Sigmoid colon (tissue), 7 donors: Measurements from ENCODE around the gene IFI35. TPM values are rescaled to one million over a fixed set of nuclear protein-coding genes. Genes with fewer than 3 reads are reported as not detected.

Experiments used
- DNase-seq: peaks from one replicate; pipeline ENCODE4 v3.0.0-alpha.2; 2019
- H3K27ac ChIP-seq, 4 donors: fragments of 200-600 bp; sonication (generic); one replicate each; pipeline ENCODE4 v1.5.1; 2016 to 2019; ENCODE audit warnings: mild to moderate bottlenecking in 1 of 4
- H3K27me3 ChIP-seq, 3 donors: fragments of 200-600 bp; sonication (generic); one replicate each; pipeline ENCODE4 v1.5.1; 2019; ENCODE audit warnings: mild to moderate bottlenecking in 1 of 3
- H3K36me3 ChIP-seq, 4 donors: fragments of 200-600 bp; sonication (generic); one replicate each; pipeline ENCODE4 v1.5.1; 2016 to 2019
- H3K4me1 ChIP-seq, 4 donors: fragments of 200-600 bp; sonication (generic); one replicate each; pipeline ENCODE4 v1.5.1; 2017 to 2019
- H3K4me3 ChIP-seq, 4 donors: fragments of 200-600 bp; sonication (generic); one replicate each; pipeline ENCODE4 v1.5.1; 2017 to 2019; ENCODE audit warnings: mild to moderate bottlenecking in 2 of 4, moderate library complexity in 1 of 4
- H3K9me3 ChIP-seq, 4 donors: fragments of 200-600 bp in 3 of 4; sonication (generic) in 3 of 4; one replicate each; pipeline versions ENCODE4 v1.5.1 to v1.6.1; 2013 to 2019
- EP300 ChIP-seq, 4 donors: sonication (generic); formaldehyde crosslinking; IDR thresholded peaks; one replicate each; pipeline ENCODE4 v1.6.1; 2017; ENCODE audit warnings: antibody characterized with exemption in 4 of 4
- POLR2A ChIP-seq, 2 donors: fragments of 450-650 bp; IDR thresholded peaks; one replicate each; pipeline ENCODE4 v1.6.1; 2016; ENCODE audit warnings: antibody characterized with exemption in 2 of 2, mild to moderate bottlenecking in 2 of 2, moderate library complexity in 2 of 2
- POLR2AphosphoS5 ChIP-seq, 4 donors: sonication (generic); formaldehyde crosslinking; IDR thresholded peaks; one replicate each; pipeline ENCODE4 v1.6.1; 2017; ENCODE audit warnings: antibody characterized with exemption in 4 of 4
- WGBS, 2 donors: extraction: QIAGEN DNeasy Blood & Tissue Kit; methylation state at CpG; one replicate each; pipeline ENCODE4 v1.1.7; 2013; 5-methylcytosine and 5-hydroxymethylcytosine counted together
- intact Hi-C: fragments of 100-400 bp; cut with DNase I; formaldehyde crosslinking; loops from one replicate; pipeline ENCODE4 v1.15.1; 2023
- polyA plus RNA-seq, 3 donors: library from polyadenylated mRNA; stranded (reverse); fragments of 200-250 nt; gene quantifications; one replicate each; pipeline ENCODE4 v1.2.3, GENCODE V29; 2013
- total RNA-seq, 4 donors: library from RNA; depleted of rRNA; stranded (reverse); fragments of >200 nt; gene quantifications; one replicate each; pipeline ENCODE4 v1.1.0, GENCODE V29; 2016
- TF ChIP-seq, protein P1 (sequence below), 4 experiments: fragments of 450-650 bp in 3 of 4; fragments of 200-600 bp in 1 of 4; IDR thresholded peaks; one replicate each; pipeline ENCODE4 v1.5.1; 2016 to 2019; ENCODE audit warnings: antibody characterized with exemption in 4 of 4, mild to moderate bottlenecking in 3 of 4, moderate library complexity in 2 of 4
- donor health status: healthy with polysubstance abuse.
- donor health status: Bipolar disorder and iron deficiency.
- donor health status: healthy.

The IFI35 gene
- total and polyA plus RNA-seq, 7 donors: 22.4 to 77.9 (median 48.6) TPM

GRCh38 chr17:43018932-43019331, 12.3 kb downstream of the IFI35 start:
- Histone ChIP-seq H3K27me3 (no peaks in the 10 kb centered on the region), H3K4me3 (no peak overlapping the region), H3K27ac (peak overlapping the region; percentile 81 to 95 (median 90)), H3K36me3 (peaks cover 0 to 44% (median 25%) of the 10 kb centered on the region in 4 donors), H3K9me3 (no peaks in the 10 kb centered on the region), H3K4me1 (peaks cover 0 to 46% (median 43%) of the 10 kb centered on the region in 4 donors)
- DNase-seq: no peak
- TF ChIP-seq POLR2A (IDR thresholded peaks at IDR 0.05) (no peak), EP300 (IDR thresholded peaks at IDR 0.05) (no peak), POLR2AphosphoS5 (IDR thresholded peaks at IDR 0.05) (no peak)
- TF ChIP-seq, protein P1, sequence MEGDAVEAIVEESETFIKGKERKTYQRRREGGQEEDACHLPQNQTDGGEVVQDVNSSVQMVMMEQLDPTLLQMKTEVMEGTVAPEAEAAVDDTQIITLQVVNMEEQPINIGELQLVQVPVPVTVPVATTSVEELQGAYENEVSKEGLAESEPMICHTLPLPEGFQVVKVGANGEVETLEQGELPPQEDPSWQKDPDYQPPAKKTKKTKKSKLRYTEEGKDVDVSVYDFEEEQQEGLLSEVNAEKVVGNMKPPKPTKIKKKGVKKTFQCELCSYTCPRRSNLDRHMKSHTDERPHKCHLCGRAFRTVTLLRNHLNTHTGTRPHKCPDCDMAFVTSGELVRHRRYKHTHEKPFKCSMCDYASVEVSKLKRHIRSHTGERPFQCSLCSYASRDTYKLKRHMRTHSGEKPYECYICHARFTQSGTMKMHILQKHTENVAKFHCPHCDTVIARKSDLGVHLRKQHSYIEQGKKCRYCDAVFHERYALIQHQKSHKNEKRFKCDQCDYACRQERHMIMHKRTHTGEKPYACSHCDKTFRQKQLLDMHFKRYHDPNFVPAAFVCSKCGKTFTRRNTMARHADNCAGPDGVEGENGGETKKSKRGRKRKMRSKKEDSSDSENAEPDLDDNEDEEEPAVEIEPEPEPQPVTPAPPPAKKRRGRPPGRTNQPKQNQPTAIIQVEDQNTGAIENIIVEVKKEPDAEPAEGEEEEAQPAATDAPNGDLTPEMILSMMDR (IDR thresholded peaks at IDR 0.05): no peak
- intact Hi-C loops: no loop called here
- 44 to 53% methylated on average over 4 of the region's 4 CpGs for WGBS, 2 donors

GRCh38 chr17:43019418-43019817, 12.8 kb downstream of the IFI35 start:
- Histone ChIP-seq H3K4me1 (peaks cover 0 to 49% (median 44%) of the 10 kb centered on the region in 4 donors), H3K4me3 (peak overlapping the region in 2 of 4 donors; percentile 77 to 85), H3K9me3 (no peaks in the 10 kb centered on the region), H3K27ac (peak overlapping the region; percentile 81 to 95 (median 90)), H3K36me3 (peaks cover 0 to 39% (median 25%) of the 10 kb centered on the region in 4 donors), H3K27me3 (no peaks in the 10 kb centered on the region)
- TF ChIP-seq POLR2AphosphoS5 (IDR thresholded peaks at IDR 0.05) (no peak), POLR2A (IDR thresholded peaks at IDR 0.05) (no peak), EP300 (IDR thresholded peaks at IDR 0.05) (no peak)
- TF ChIP-seq, protein P1 (IDR thresholded peaks at IDR 0.05): no peak
- DNase-seq: no peak
- intact Hi-C loops: no loop called here
- 19 to 42% methylated on average over 7 of the region's 7 CpGs for WGBS, 2 donors

- 76 to 79% methylated on average over 6 of the region's 6 CpGs for WGBS, 2 donors
- peaks cover 0 to 32% (median 21%) of the 10 kb centered on the region in 4 donors for H3K36me3 ChIP-seq
- peak overlapping the region in 3 of 4 donors; percentile 77 to 97 (median 85) for H3K4me3 ChIP-seq
- no peak for DNase-seq
- H3K27ac ChIP-seq: peak overlapping the region; percentile 81 to 95 (median 90)
- H3K4me1 ChIP-seq: peaks cover 0 to 52% (median 44%) of the 10 kb centered on the region in 4 donors
- intact Hi-C loops: loop anchor here (5.0 kb wide), 2 partner anchors 192 to 297 kb away; partner anchors contain the start of gene TMEM106A
- no peaks in the 10 kb centered on the region for H3K27me3 ChIP-seq
- TF ChIP-seq POLR2A (IDR thresholded peaks at IDR 0.05) (no peak), POLR2AphosphoS5 (IDR thresholded peaks at IDR 0.05) (no peak), EP300 (IDR thresholded peaks at IDR 0.05) (no peak)
- TF ChIP-seq, protein P1 (IDR thresholded peaks at IDR 0.05): no peak
- H3K9me3 ChIP-seq: no peaks in the 10 kb centered on the region
Observed at GRCh38 chr17:43020030-43020621, 13.5 kb downstream of the IFI35 start.

GRCh38 chr17:43020789-43021740, 14.5 kb downstream of the IFI35 start:
- WGBS, 2 donors: 25 to 28% methylated on average over 38 of the region's 40 CpGs
- TF ChIP-seq POLR2A (IDR thresholded peaks at IDR 0.05) (no peak), POLR2AphosphoS5 (IDR thresholded peaks at IDR 0.05) (peak; percentile 55 to 69 (median 64)), EP300 (IDR thresholded peaks at IDR 0.05) (peak in 1 of 4 donors; percentile 14)
- TF ChIP-seq, protein P1 (IDR thresholded peaks at IDR 0.05): no peak
- H3K9me3 ChIP-seq: no peaks in the 10 kb centered on the region
- H3K4me1 ChIP-seq: peaks cover 0 to 50% (median 38%) of the 10 kb centered on the region in 4 donors
- no peaks in the 10 kb centered on the region for H3K27me3 ChIP-seq
- H3K4me3 ChIP-seq: peak overlapping the region; percentile 77 to 97 (median 83)
- peaks cover 0 to 23% (median 16%) of the 10 kb centered on the region in 4 donors for H3K36me3 ChIP-seq
- intact Hi-C loops: loop anchor here (5.0 kb wide), 2 partner anchors 191 to 296 kb away; partner anchors contain the start of gene TMEM106A
- DNase-seq: peak; percentile 93
- H3K27ac ChIP-seq: peak overlapping the region; percentile 81 to 95 (median 90)
